ENCODE results near the gene RBMS2.

RBMS2 gene

DNA sequence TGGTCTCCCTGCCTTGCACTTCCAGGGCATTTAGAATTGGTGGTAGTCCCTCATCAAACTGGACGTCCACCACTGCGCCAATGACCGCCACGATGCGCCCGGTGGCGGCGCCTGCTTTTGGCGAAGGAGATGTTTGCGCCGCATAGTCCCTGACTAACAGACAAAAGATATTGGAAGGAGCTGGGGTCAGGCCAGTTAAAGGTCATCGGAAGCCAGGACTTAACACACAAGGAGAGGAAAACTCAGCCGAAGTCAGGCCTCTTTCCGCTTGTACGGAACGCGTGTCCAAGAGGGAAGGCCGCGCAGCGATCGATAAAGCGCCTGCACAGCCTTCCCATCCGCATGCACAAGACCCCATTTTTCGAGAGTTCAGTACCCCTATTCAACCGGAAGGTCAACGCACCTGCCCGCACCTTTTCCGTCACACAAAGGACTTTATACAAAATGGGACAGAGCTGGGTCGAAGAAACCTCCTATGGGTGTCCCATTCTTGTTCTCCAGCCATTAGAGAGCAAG lies 123.6 kb downstream of the RBMS2 start:
- no peak for DNase-seq
- peak overlapping the region; percentile 99 for H3K27ac Mint-ChIP-seq
- H3K9me3 Mint-ChIP-seq, result no peaks in the 10 kb centered on the region
- peaks cover 44% of the 10 kb centered on the region for H3K4me1 Mint-ChIP-seq
- H3K27me3 Mint-ChIP-seq, result no peaks in the 10 kb centered on the region
- ATAC-seq, result no peak
- peak overlapping the region; percentile 94 to 96 for H3K4me3 Mint-ChIP-seq
